Smooth muscle cell (in vitro differentiated cells): ENCODE measurements around the gene ALDH3A2. TPM values are rescaled to one million over a fixed set of nuclear protein-coding genes. Genes with fewer than 3 reads are reported as not detected.

Source experiments
- DNase-seq: peaks from one replicate; lab custom pipeline; 2025; ENCODE audit not compliant: unreplicated experiment; lab: John Stamatoyannopoulos, UW
- H2AFZ ChIP-seq: fragments of 200-600 bp; sonication (generic); 2 replicates; pipeline ENCODE4 v1.6.0; 2016; ENCODE audit warnings: antibody characterized with exemption, low read depth, mild to moderate bottlenecking
- H3F3A ChIP-seq: fragments of 200-600 bp; sonication (generic); 2 replicates; pipeline ENCODE4 v1.6.0; 2017; ENCODE audit warnings: antibody characterized with exemption, low read depth
- H3K27ac ChIP-seq: fragments of 200-600 bp; sonication (generic); 2 replicates; pipeline ENCODE4 v1.5.1; 2016; ENCODE audit warnings: low read depth, mild to moderate bottlenecking
- H3K27me3 ChIP-seq: fragments of 200-600 bp; sonication (generic); 2 replicates; pipeline ENCODE4 v1.6.1; 2016; ENCODE audit warnings: low read depth, mild to moderate bottlenecking
- H3K36me3 ChIP-seq: fragments of 200-600 bp; sonication (generic); 2 replicates; pipeline ENCODE4 v1.5.1; 2016; ENCODE audit warnings: low read depth
- H3K4me1 ChIP-seq: fragments of 200-600 bp; sonication (generic); 2 replicates; pipeline ENCODE4 v1.5.1; 2016; ENCODE audit warnings: low read depth
- H3K4me2 ChIP-seq: fragments of 200-600 bp; sonication (generic); 2 replicates; pipeline ENCODE4 v1.6.0; 2016; ENCODE audit warnings: mild to moderate bottlenecking
- H3K4me3 ChIP-seq: fragments of 200-600 bp; sonication (generic); 2 replicates; pipeline ENCODE4 v1.5.1; 2016; ENCODE audit warnings: mild to moderate bottlenecking
- H3K79me2 ChIP-seq: fragments of 200-600 bp; sonication (generic); 2 replicates; pipeline ENCODE4 v1.6.0; 2016; ENCODE audit warnings: low read depth, mild to moderate bottlenecking
- H3K9ac ChIP-seq: fragments of 200-600 bp; sonication (generic); 2 replicates; pipeline ENCODE4 v1.6.0; 2016; ENCODE audit warnings: low read depth
- H3K9me3 ChIP-seq: fragments of 200-600 bp; sonication (generic); replicated peaks from 2 replicates; pipeline ENCODE4 v1.5.1; 2016; ENCODE audit warnings: low read depth
- H4K20me1 ChIP-seq: fragments of 200-600 bp; sonication (generic); 2 replicates; pipeline ENCODE4 v1.6.0; 2016; ENCODE audit warnings: low read depth
- CTCF ChIP-seq: fragments of 200-600 bp; sonication (generic); IDR thresholded peaks from 2 replicates; pipeline ENCODE4 v1.5.1; 2017; ENCODE audit warnings: borderline replicate concordance, mild to moderate bottlenecking, antibody characterized with exemption; ENCODE audit not compliant: insufficient read depth, poor library complexity, severe bottlenecking
- WGBS: methylation state at CpG from one replicate; pipeline ENCODE4 v1.1.7; 2016; ENCODE audit warnings: low lambda C conversion rate; 5-methylcytosine and 5-hydroxymethylcytosine counted together
- polyA plus RNA-seq: library from polyadenylated mRNA; unstranded; fragments of >200 nt; fragmentation: Nextera tagmentation; extraction: Ambion mirVana; gene quantifications from 2 replicates; pipeline ENCODE4 v1.2.1, GENCODE V29; 2016
- total RNA-seq: library from RNA; depleted of rRNA; stranded (reverse); fragments of >200 nt; gene quantifications from 2 replicates; pipeline ENCODE4 v1.2.3, GENCODE V29; 2014

Gene ALDH3A2
- total and polyA plus RNA-seq, 2 experiments from 2014 or later, result 13.5 to 26.9 TPM

GRCh38 chr17:19670908-19671307 is 22.4 kb downstream of the ALDH3A2 start:
- H3K36me3 ChIP-seq, result no peaks in the 10 kb centered on the region
- no peaks in the 10 kb centered on the region for H3K4me1 ChIP-seq
- no peak overlapping the region for H3K4me3 ChIP-seq
- TF ChIP-seq CTCF, result no peak
- H3F3A ChIP-seq, result no peaks in the 10 kb centered on the region
- H4K20me1 ChIP-seq, result no peaks in the 10 kb centered on the region
- H3K4me2 ChIP-seq, result no peak overlapping the region
- no peak overlapping the region for H2AFZ ChIP-seq
- H3K27ac ChIP-seq, result no peak overlapping the region
- no peaks in the 10 kb centered on the region for H3K27me3 ChIP-seq
- 100% methylated on average over 2 of the region's 2 CpGs for WGBS
- no peak overlapping the region for H3K9ac ChIP-seq
- no peaks in the 10 kb centered on the region for H3K79me2 ChIP-seq
- H3K9me3 ChIP-seq, result no peaks in the 10 kb centered on the region
- DNase-seq, result no peak

GRCh38 chr17:19671433-19671832 is 22.9 kb downstream of the ALDH3A2 start:
- no peaks in the 10 kb centered on the region for H3K79me2 ChIP-seq
- H3K9ac ChIP-seq, result no peak overlapping the region
- no peak overlapping the region for H3K27ac ChIP-seq
- 73% methylated on average over 4 of the region's 4 CpGs for WGBS
- DNase-seq, result no peak
- H2AFZ ChIP-seq, result no peak overlapping the region
- H3K4me2 ChIP-seq, result no peak overlapping the region
- no peak overlapping the region for H3K4me3 ChIP-seq
- no peaks in the 10 kb centered on the region for H4K20me1 ChIP-seq
- H3K27me3 ChIP-seq, result no peaks in the 10 kb centered on the region
- H3K9me3 ChIP-seq, result no peaks in the 10 kb centered on the region
- H3K36me3 ChIP-seq, result no peaks in the 10 kb centered on the region
- no peaks in the 10 kb centered on the region for H3K4me1 ChIP-seq
- no peak for TF ChIP-seq CTCF
- no peaks in the 10 kb centered on the region for H3F3A ChIP-seq

- no peaks in the 10 kb centered on the region for H3K9me3 ChIP-seq
- WGBS, result 52% methylated on average over 5 of the region's 5 CpGs
- H2AFZ ChIP-seq, result no peak overlapping the region
- H3K36me3 ChIP-seq, result no peaks in the 10 kb centered on the region
- H3K27me3 ChIP-seq, result no peaks in the 10 kb centered on the region
- H3K27ac ChIP-seq, result no peak overlapping the region
- no peak for TF ChIP-seq CTCF
- no peak overlapping the region for H3K4me2 ChIP-seq
- H3K4me1 ChIP-seq, result no peaks in the 10 kb centered on the region
- H4K20me1 ChIP-seq, result no peaks in the 10 kb centered on the region
- H3K9ac ChIP-seq, result no peak overlapping the region
- no peaks in the 10 kb centered on the region for H3K79me2 ChIP-seq
- H3K4me3 ChIP-seq, result no peak overlapping the region
- no peaks in the 10 kb centered on the region for H3F3A ChIP-seq
- DNase-seq, result no peak
Measured at GRCh38 chr17:19672009-19672750, 23.6 kb downstream of the ALDH3A2 start.

- H3F3A ChIP-seq, result no peaks in the 10 kb centered on the region
- H4K20me1 ChIP-seq, result no peaks in the 10 kb centered on the region
- no peak overlapping the region for H3K9ac ChIP-seq
- H3K4me3 ChIP-seq, result no peak overlapping the region
- no peak for TF ChIP-seq CTCF
- H3K27ac ChIP-seq, result no peak overlapping the region
- H3K9me3 ChIP-seq, result no peaks in the 10 kb centered on the region
- H3K79me2 ChIP-seq, result no peaks in the 10 kb centered on the region
- no peak for DNase-seq
- no peak overlapping the region for H2AFZ ChIP-seq
- WGBS, result 99% methylated on average over 3 of the region's 3 CpGs
- no peaks in the 10 kb centered on the region for H3K27me3 ChIP-seq
- no peak overlapping the region for H3K4me2 ChIP-seq
- H3K36me3 ChIP-seq, result no peaks in the 10 kb centered on the region
- H3K4me1 ChIP-seq, result no peaks in the 10 kb centered on the region
Measured at GRCh38 chr17:19673623-19674022, 25.1 kb downstream of the ALDH3A2 start.
